Effector memory CD8-positive, alpha-beta T cell (primary cell): ENCODE results near the gene RBFOX2.

Source experiments
- ATAC-seq: fragments of 150-1000 bp; cut with Tn5 transposase; replicated peaks from 2 replicates; pipeline ENCODE4 v1.10.0; 2021; ENCODE audit warnings: mild to moderate bottlenecking, moderate library complexity
- DNase-seq, 3 experiments: peaks; one replicate each; pipeline ENCODE4 v3.0.0; 2021
- H3K27ac Mint-ChIP-seq, 2 donors: one replicate each; pipeline ENCODE4 v1.8.0; 2022; ENCODE audit warnings: mild to moderate bottlenecking in 2 of 2, mixed read lengths in 2 of 2, moderate library complexity in 2 of 2
- H3K27me3 Mint-ChIP-seq, 2 donors: one replicate each; pipeline ENCODE4 v1.8.0; 2022; ENCODE audit warnings: mixed read lengths in 2 of 2
- H3K36me3 Mint-ChIP-seq: one replicate; pipeline ENCODE4 v1.8.0; 2022; ENCODE audit warnings: mild to moderate bottlenecking, moderate library complexity, mixed read lengths; ENCODE audit not compliant: insufficient read depth
- H3K4me1 Mint-ChIP-seq, 2 donors: one replicate each; pipeline ENCODE4 v1.8.0; 2022; ENCODE audit warnings: low read depth in 2 of 2, mixed read lengths in 2 of 2
- H3K4me3 Mint-ChIP-seq, 2 donors: one replicate each; pipeline ENCODE4 v1.8.0; 2022; ENCODE audit warnings: mild to moderate bottlenecking in 2 of 2, mixed read lengths in 2 of 2, moderate library complexity in 2 of 2
- H3K9me3 Mint-ChIP-seq, 2 donors: one replicate each; pipeline ENCODE4 v1.8.0; 2022; ENCODE audit warnings: mixed read lengths in 2 of 2

The RBFOX2 gene

DNA sequence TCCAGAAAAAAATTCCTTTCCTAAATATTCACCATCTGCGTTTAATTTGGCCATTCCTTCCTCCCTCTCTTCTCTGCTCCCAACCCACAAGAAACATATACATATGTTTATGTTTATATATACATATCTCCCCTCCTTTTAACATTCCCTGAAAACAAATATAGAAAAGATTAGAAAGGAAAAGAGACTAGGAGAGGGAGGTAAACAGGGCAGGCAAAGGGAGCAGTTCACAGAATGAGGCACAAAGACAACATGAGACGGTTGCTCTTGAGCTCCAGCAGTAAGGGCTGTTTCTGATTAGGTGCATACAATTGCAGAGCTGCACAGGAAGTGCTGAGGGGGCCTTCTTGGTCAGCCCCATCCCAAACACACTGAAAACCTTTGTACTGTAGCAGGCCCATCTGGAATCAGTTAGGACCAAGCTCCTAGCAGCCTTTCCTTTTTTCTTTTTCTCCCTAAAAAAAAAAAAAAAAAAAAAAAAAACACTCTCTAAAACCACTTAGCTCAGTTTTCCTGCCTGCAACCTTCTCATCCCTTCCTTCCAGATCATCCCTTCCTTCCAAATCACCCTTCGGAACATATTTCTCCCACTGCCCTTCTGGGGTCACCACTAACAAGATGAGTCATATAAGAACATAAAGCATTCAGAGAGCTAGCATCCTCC lies 57.0 kb downstream of the RBFOX2 start:
- ATAC-seq: no peak
- H3K4me3 Mint-ChIP-seq: no peak overlapping the region

DNA sequence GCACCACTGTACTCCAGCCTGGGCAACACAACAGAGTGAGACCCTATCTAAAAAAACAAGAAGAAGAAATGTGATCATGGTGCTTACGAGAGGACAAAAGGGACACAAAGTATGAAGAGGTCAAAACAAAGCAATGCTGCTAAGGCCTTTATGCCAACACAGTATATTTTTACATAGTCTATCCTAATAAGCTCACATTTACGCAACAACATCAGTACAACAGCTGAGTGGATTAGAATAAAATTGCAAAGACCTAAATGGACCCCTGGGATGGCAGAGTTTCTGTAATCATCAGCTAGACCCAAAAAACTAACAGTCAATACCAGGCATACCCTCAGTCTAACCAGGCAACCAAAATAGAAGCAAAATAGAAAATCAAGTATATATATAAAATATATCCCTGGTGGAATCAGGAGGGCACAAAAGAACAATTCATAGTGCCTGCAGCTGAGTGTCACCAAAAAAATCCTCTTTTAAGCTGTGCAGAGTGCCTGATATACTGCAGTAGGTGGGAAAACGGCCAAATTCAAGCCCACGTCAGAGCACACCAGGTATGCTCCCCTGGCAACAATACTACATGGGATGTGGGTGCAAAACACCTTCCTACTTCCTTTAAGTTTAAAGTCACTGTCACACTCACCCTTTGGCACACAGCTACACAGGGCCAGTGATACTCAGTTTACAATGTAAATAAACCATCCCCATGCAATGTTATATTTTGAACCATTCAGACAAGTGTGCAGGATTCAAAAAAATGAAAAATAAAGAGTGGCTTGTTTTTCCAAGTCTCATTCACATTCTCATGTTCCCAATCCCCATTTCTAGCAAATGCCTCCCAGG lies 57.8 kb downstream of the RBFOX2 start:
- Mint-ChIP-seq H3K9me3 (no peaks in the 10 kb centered on the region), H3K4me1 (no peaks in the 10 kb centered on the region), H3K27me3 (peaks cover 51 to 55% of the 10 kb centered on the region in 2 donors), H3K36me3 (no peaks in the 10 kb centered on the region), H3K27ac (no peak overlapping the region), H3K4me3 (no peak overlapping the region)
- ATAC-seq (no peak), DNase-seq (no peak)

More for the DNA sequence above, 57.0 kb downstream of the RBFOX2 start:
- H3K4me1 Mint-ChIP-seq: no peaks in the 10 kb centered on the region
- DNase-seq: no peak
- peaks cover 53 to 62% of the 10 kb centered on the region in 2 donors for H3K27me3 Mint-ChIP-seq
- no peaks in the 10 kb centered on the region for H3K36me3 Mint-ChIP-seq
- H3K9me3 Mint-ChIP-seq: no peaks in the 10 kb centered on the region
- H3K27ac Mint-ChIP-seq: no peak overlapping the region

GRCh38 chr22:35967046-35967397 lies 61.6 kb downstream of the RBFOX2 start:
- Mint-ChIP-seq H3K4me1 (no peaks in the 10 kb centered on the region), H3K9me3 (no peaks in the 10 kb centered on the region), H3K27me3 (peaks cover 39 to 42% of the 10 kb centered on the region in 2 donors), H3K4me3 (no peak overlapping the region), H3K27ac (no peak overlapping the region), H3K36me3 (peaks cover 3% of the 10 kb centered on the region)
- DNase-seq (no peak), ATAC-seq (no peak)

DNA sequence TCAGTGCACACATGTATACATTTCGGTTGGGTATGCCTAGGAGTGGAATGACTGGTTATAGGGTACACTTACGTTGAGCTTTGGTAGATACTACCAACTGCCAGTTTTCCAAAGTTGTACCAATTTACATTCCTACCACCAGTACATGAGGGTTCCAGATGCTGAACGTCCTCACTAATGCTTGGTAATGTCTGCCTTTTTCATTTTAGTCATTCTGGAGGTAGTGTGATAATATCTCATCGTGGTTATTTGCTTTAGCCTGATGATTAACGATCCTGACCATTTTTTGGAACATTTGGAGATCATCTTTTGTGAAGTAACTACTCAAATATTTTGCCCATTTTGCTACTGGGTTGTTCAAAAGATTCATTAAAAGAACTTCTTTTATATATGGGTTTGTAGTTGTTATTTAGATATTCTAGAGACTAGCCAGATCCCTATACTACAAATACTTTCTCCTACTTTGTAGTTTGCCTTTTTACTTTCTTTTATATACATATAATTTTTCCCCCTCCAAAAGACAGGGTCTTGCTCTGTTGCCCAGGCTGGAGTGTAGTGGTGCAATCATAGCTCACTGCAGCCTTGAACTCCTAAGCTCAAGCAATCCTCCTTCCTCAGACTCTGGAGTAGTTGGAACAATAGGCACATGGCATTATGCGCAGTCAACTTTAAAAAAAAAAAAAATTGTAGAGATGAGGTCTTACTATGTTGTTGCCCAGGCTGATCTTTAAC lies 62.1 kb downstream of the RBFOX2 start:
- H3K27me3 Mint-ChIP-seq: peaks cover 45 to 48% of the 10 kb centered on the region in 2 donors
- H3K27ac Mint-ChIP-seq: no peak overlapping the region
- ATAC-seq: no peak
- no peaks in the 10 kb centered on the region for H3K4me1 Mint-ChIP-seq
- H3K9me3 Mint-ChIP-seq: no peaks in the 10 kb centered on the region
- H3K4me3 Mint-ChIP-seq: no peak overlapping the region
- peaks cover 3% of the 10 kb centered on the region for H3K36me3 Mint-ChIP-seq
- no peak for DNase-seq

DNA sequence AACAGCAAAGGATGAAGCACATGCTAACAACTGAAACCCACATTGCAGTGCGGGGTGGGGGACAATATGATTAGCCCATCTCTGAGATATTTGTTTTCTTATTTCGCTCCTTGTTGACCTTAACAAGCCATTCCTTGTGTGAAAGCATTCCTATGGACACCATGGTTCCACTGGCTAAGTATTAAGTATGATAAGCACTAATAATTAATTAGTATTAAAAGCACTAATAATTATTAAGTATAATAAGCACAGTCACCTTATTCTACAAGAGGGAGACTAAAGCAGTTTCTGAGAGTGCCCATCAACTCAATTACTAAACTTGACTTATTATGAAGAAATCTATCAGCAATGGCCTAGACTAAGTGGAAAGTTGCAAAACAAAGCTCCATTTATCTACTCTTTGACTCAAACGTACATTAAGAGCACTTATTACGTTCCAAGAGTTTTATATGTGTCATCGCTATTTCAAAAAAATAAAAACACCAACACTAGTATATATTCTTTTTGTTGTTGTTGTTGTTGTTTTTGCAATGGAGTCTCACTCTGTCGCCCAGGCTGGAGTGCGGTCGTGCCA lies 65.3 kb downstream of the RBFOX2 start:
- no peaks in the 10 kb centered on the region for H3K9me3 Mint-ChIP-seq
- no peak for DNase-seq
- H3K27ac Mint-ChIP-seq: no peak overlapping the region
- ATAC-seq: no peak
- H3K4me1 Mint-ChIP-seq: no peaks in the 10 kb centered on the region
- H3K27me3 Mint-ChIP-seq: peaks cover 39 to 40% of the 10 kb centered on the region in 2 donors
- no peak overlapping the region for H3K4me3 Mint-ChIP-seq
- H3K36me3 Mint-ChIP-seq: peaks cover 3% of the 10 kb centered on the region

DNA sequence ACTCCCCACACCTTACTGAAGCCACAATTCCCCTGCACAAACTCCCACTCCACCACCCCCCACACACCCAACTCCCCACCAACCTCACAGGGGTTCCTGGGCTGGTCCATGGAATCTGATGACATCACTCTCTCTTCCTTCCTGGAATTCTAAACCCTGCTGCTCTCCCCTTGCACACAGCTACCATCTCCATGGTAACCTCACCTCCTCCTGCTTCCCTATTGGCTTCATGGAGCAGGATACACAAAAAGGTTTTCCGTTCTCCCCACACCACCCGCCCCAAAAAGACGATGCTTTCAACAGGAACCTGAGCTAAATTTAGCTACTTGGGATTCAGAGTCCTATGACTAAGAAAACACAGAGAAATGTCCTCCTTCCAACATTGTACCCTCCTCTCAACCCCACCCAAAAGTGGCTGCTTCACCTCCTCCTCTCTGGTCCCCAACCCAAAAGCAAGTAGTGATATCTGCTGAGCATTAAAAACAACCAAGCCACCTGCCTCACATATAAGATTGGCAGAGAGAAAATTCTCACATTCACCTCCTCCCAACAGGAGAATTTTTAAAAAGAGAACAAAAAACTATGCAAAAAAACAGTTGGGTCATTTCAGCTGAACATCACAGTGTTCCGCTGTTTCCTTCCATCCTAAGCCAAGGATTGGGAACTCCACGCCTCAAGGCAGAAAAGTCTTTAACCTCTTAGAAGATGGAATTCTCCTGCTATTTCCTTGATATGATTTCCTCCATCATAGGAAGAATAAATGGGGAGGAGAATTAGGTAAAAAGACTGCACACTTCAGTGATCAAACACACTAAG lies 66.9 kb downstream of the RBFOX2 start:
- no peak for ATAC-seq
- Mint-ChIP-seq H3K9me3 (no peaks in the 10 kb centered on the region), H3K4me3 (no peak overlapping the region), H3K36me3 (peaks cover 3% of the 10 kb centered on the region), H3K27ac (no peak overlapping the region), H3K27me3 (peaks cover 22 to 24% of the 10 kb centered on the region in 2 donors), H3K4me1 (no peaks in the 10 kb centered on the region)
- DNase-seq: no peak

DNA sequence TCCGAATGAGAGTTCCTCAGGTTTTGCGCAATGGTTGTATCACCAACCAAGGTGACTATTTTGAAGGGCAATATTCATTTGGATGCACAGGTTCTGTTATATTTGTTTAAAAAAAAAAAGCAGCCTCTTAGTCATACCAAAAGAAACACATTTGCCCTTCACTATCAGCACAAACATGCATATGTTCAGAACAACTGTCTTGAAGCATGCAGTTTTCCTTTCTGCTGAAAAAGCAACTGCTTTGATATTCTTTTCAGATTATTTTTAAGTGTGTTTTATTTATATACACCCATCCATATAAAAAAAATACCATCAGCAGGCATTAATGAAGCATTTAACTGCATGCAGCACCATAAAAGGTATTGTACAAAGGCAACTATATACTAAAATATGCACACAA lies 67.8 kb downstream of the RBFOX2 start:
- Mint-ChIP-seq H3K9me3 (no peaks in the 10 kb centered on the region), H3K4me1 (no peaks in the 10 kb centered on the region), H3K36me3 (peaks cover 3% of the 10 kb centered on the region), H3K27ac (no peak overlapping the region), H3K27me3 (peaks cover 16 to 21% of the 10 kb centered on the region in 2 donors), H3K4me3 (no peak overlapping the region)
- DNase-seq: no peak
- no peak for ATAC-seq

- Mint-ChIP-seq H3K36me3 (peaks cover 3% of the 10 kb centered on the region), H3K27ac (no peak overlapping the region), H3K9me3 (no peaks in the 10 kb centered on the region), H3K4me3 (no peak overlapping the region), H3K4me1 (no peaks in the 10 kb centered on the region), H3K27me3 (peaks cover 16 to 21% of the 10 kb centered on the region in 2 donors)
- DNase-seq (no peak), ATAC-seq (no peak)
These were observed 69.4 kb downstream of the RBFOX2 start for GRCh38 chr22:35959121-35959800.

- Mint-ChIP-seq H3K4me3 (no peak overlapping the region), H3K27ac (no peak overlapping the region), H3K36me3 (peaks cover 3% of the 10 kb centered on the region), H3K27me3 (peaks cover 16 to 21% of the 10 kb centered on the region in 2 donors), H3K4me1 (no peaks in the 10 kb centered on the region), H3K9me3 (no peaks in the 10 kb centered on the region)
- ATAC-seq (no peak), DNase-seq (no peak)
These were observed 70.3 kb downstream of the RBFOX2 start for GRCh38 chr22:35958334-35958733.

GRCh38 chr22:35957589-35957988 lies 71.0 kb downstream of the RBFOX2 start:
- peaks cover 16 to 21% of the 10 kb centered on the region in 2 donors for H3K27me3 Mint-ChIP-seq
- peaks cover under 1% of the 10 kb centered on the region for H3K36me3 Mint-ChIP-seq
- H3K4me1 Mint-ChIP-seq: no peaks in the 10 kb centered on the region
- ATAC-seq: no peak
- no peak for DNase-seq
- H3K4me3 Mint-ChIP-seq: no peak overlapping the region
- H3K9me3 Mint-ChIP-seq: no peaks in the 10 kb centered on the region
- no peak overlapping the region for H3K27ac Mint-ChIP-seq

- DNase-seq: no peak
- peaks cover 14 to 17% of the 10 kb centered on the region in 2 donors for H3K27me3 Mint-ChIP-seq
- no peak for ATAC-seq
- H3K36me3 Mint-ChIP-seq: no peaks in the 10 kb centered on the region
- H3K4me1 Mint-ChIP-seq: no peaks in the 10 kb centered on the region
- H3K4me3 Mint-ChIP-seq: no peak overlapping the region
- no peaks in the 10 kb centered on the region for H3K9me3 Mint-ChIP-seq
- no peak overlapping the region for H3K27ac Mint-ChIP-seq
These were observed 71.8 kb downstream of the RBFOX2 start for GRCh38 chr22:35956850-35957249.

DNA sequence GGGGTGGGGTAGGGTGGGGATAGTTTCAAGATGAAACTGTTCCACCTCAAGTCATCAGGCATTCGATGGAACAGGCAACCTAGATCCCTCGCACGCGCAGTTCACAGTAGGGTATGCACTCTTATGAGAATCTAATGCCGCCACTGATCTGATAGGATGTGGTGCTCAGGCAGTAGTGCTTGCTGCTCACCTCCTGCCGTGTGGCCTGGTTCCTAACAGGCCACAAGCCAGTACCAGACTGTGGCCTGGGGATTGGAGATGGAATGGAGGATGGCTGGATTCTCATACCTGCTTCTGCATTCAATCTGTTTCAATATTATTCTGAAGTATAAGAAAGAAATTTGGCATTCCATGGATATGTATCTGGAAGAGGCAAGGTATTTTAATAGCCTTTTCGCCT lies 73.1 kb downstream of the RBFOX2 start:
- no peaks in the 10 kb centered on the region for H3K4me1 Mint-ChIP-seq
- H3K9me3 Mint-ChIP-seq: no peaks in the 10 kb centered on the region
- no peak overlapping the region for H3K4me3 Mint-ChIP-seq
- no peak overlapping the region for H3K27ac Mint-ChIP-seq
- DNase-seq: no peak
- no peaks in the 10 kb centered on the region for H3K36me3 Mint-ChIP-seq
- ATAC-seq: no peak
- H3K27me3 Mint-ChIP-seq: peaks cover 4 to 6% of the 10 kb centered on the region in 2 donors
